Adrenal gland (tissue), 12 donors: ENCODE measurements around the gene XIRP1. TPM values are rescaled to one million over a fixed set of nuclear protein-coding genes. Genes with fewer than 3 reads are reported as not detected.

Source experiments
- DNase-seq, 7 donors: peaks; one replicate each; pipeline ENCODE4 v3.0.0-alpha.2; 2019 to 2020
- H3K27ac ChIP-seq, 5 donors: fragments of 200-600 bp; sonication (generic) in 4 of 5; 1 replicate in 3 of 5; 2 replicates in 2 of 5; pipeline versions ENCODE4 v1.5.1 to v1.8.0; 2016 to 2020; ENCODE audit warnings: mild to moderate bottlenecking in 1 of 5
- H3K27me3 ChIP-seq: fragments of 200-600 bp; 2 replicates; pipeline ENCODE4 v1.8.0; 2021
- H3K36me3 ChIP-seq, 2 donors: fragments of 200-600 bp; replicated peaks in 1 of 2; 1 replicate in 1 of 2; 2 replicates in 1 of 2; pipeline versions ENCODE4 v1.5.1 to v1.8.0; 2018 to 2022
- H3K4me1 ChIP-seq, 2 donors: fragments of 200-600 bp; replicated peaks in 1 of 2; 1 replicate in 1 of 2; 2 replicates in 1 of 2; pipeline versions ENCODE4 v1.5.1 to v1.8.0; 2018 to 2021
- H3K4me3 ChIP-seq, 4 donors: fragments of 200-600 bp; sonication (generic) in 3 of 4; one replicate each; pipeline ENCODE4 v1.5.1; 2016 to 2018
- H3K9me3 ChIP-seq, 3 donors: fragments of 200-600 bp; sonication (generic) in 1 of 3; replicated peaks in 1 of 3; 1 replicate in 2 of 3; 2 replicates in 1 of 3; pipeline versions ENCODE4 v1.5.1 to v1.8.0; 2016 to 2021
- CTCF ChIP-seq, 6 experiments: fragments of 450-650 bp in 4 of 6; fragments of 200-600 bp in 2 of 6; sonication (generic) in 1 of 6; IDR thresholded peaks; 1 replicate in 5 of 6; 2 replicates in 1 of 6; pipeline versions ENCODE4 v1.5.1 to v1.8.0; 2016 to 2021; ENCODE audit warnings: antibody characterized with exemption in 6 of 6, mild to moderate bottlenecking in 2 of 6, moderate library complexity in 1 of 6
- POLR2A ChIP-seq, 2 donors: fragments of 450-650 bp; IDR thresholded peaks; one replicate each; pipeline ENCODE4 v1.6.1; 2017; ENCODE audit warnings: antibody characterized with exemption in 2 of 2, mild to moderate bottlenecking in 2 of 2, moderate library complexity in 1 of 2
- WGBS, 4 donors: extraction: QIAGEN DNeasy Blood & Tissue Kit in 2 of 4; methylation state at CpG; one replicate each; pipeline versions ENCODE4 v1.1.5 to v1.1.7; 2013 to 2017; 5-methylcytosine and 5-hydroxymethylcytosine counted together
- intact Hi-C, 2 donors: fragments of 100-400 bp; cut with DNase I; formaldehyde crosslinking; loops; one replicate each; pipeline versions ENCODE4 v1.14.1 to v1.15.0; 2022 to 2023
- polyA plus RNA-seq, 3 donors: library from polyadenylated mRNA; stranded (reverse); fragments of 200-250 nt in 2 of 3; fragments of 350-450 nt in 1 of 3; fragmentation: Illumina TruSeq in 1 of 3; extraction: RNeasy Lipid Tissue Mini Kit (QIAGEN cat#74804) in 1 of 3; gene quantifications; one replicate each; pipeline ENCODE4 v1.2.3, GENCODE V29; 2013 to 2014
- total RNA-seq, 9 donors: library from RNA; depleted of rRNA in 4 of 9; stranded (reverse); fragments of >200 nt in 4 of 9; fragments of 120-200 nt in 1 of 9; fragmentation: NEBNext Ultra II Directional in 1 of 9; extraction: Animal tissue kit (Norgen Biotek cat#: 25700) in 1 of 9; gene quantifications; one replicate each; pipeline versions ENCODE4 v1.1.0 to v1.2.4, GENCODE V29; 2013 to 2023
- donor health status: healthy with polysubstance abuse.
- donor health status: Bipolar disorder and iron deficiency.
- donor health status: DM: yes; HTN: yes; CAD: no.
- donor health status: DM: no; HTN: no; CAD: no.
- donor health status: DM: no; HTN: no; CAD: no.
- donor health status: DM: yes; HTN: yes; CAD: no.

XIRP1 gene
- total and polyA plus RNA-seq, 12 donors = under 0.01 to 0.48 (median 0.21) TPM; not detected in 6

- no peak overlapping the region for H3K27ac ChIP-seq
- intact Hi-C loops = no loop called here
- TF ChIP-seq CTCF (IDR thresholded peaks at IDR 0.05) (no peak), POLR2A (IDR thresholded peaks at IDR 0.05) (no peak)
- DNase-seq = no peak
- no peak overlapping the region for H3K4me3 ChIP-seq
- H3K9me3 ChIP-seq = no peaks in the 10 kb centered on the region
- H3K36me3 ChIP-seq = no peaks in the 10 kb centered on the region
- H3K4me1 ChIP-seq = no peaks in the 10 kb centered on the region
- peaks cover 4% of the 10 kb centered on the region for H3K27me3 ChIP-seq
- WGBS, 4 donors = 78 to 93% (median 89%) methylated on average over 2 of the region's 2 CpGs
Measured at GRCh38 chr3:39224288-39224687, 31.9 kb upstream of the XIRP1 start.

GRCh38 chr3:39222939-39223338 lies 30.5 kb upstream of the XIRP1 start:
- WGBS, 4 donors = 68 to 81% (median 76%) methylated on average over 2 of the region's 2 CpGs
- Histone ChIP-seq H3K36me3 (no peaks in the 10 kb centered on the region), H3K27me3 (peaks cover 4% of the 10 kb centered on the region), H3K27ac (no peak overlapping the region), H3K4me3 (no peak overlapping the region), H3K9me3 (no peaks in the 10 kb centered on the region), H3K4me1 (no peaks in the 10 kb centered on the region)
- TF ChIP-seq POLR2A (IDR thresholded peaks at IDR 0.05) (no peak), CTCF (IDR thresholded peaks at IDR 0.05) (no peak)
- intact Hi-C loops = no loop called here
- DNase-seq = no peak

- DNase-seq = no peak
- no peak overlapping the region for H3K4me3 ChIP-seq
- WGBS, 4 donors = 73 to 86% (median 76%) methylated on average over 1 of the region's 1 CpG
- no peaks in the 10 kb centered on the region for H3K4me1 ChIP-seq
- peaks cover 4% of the 10 kb centered on the region for H3K27me3 ChIP-seq
- intact Hi-C loops = no loop called here
- TF ChIP-seq POLR2A (IDR thresholded peaks at IDR 0.05) (no peak), CTCF (IDR thresholded peaks at IDR 0.05) (no peak)
- no peak overlapping the region for H3K27ac ChIP-seq
- H3K9me3 ChIP-seq = no peaks in the 10 kb centered on the region
- H3K36me3 ChIP-seq = no peaks in the 10 kb centered on the region
Measured at GRCh38 chr3:39222462-39222861, 30.1 kb upstream of the XIRP1 start.

GRCh38 chr3:39221141-39221530 lies 28.7 kb upstream of the XIRP1 start:
- intact Hi-C loops = no loop called here

More at GRCh38 chr3:39221141-39221530, 28.7 kb upstream of the XIRP1 start:
- no peak for DNase-seq
- Histone ChIP-seq H3K36me3 (no peaks in the 10 kb centered on the region), H3K27ac (no peak overlapping the region), H3K4me3 (no peak overlapping the region), H3K9me3 (no peaks in the 10 kb centered on the region), H3K4me1 (no peaks in the 10 kb centered on the region), H3K27me3 (peaks cover 4% of the 10 kb centered on the region)
- TF ChIP-seq POLR2A (IDR thresholded peaks at IDR 0.05) (no peak), CTCF (IDR thresholded peaks at IDR 0.05) (no peak)
